Measurements from ENCODE around the gene PEMT. TPM values are rescaled to one million over a fixed set of nuclear protein-coding genes. Genes with fewer than 3 reads are reported as not detected.

PEMT gene
- total RNA-seq, 1 experiment from 2014 or later = 53.1 TPM

DNA sequence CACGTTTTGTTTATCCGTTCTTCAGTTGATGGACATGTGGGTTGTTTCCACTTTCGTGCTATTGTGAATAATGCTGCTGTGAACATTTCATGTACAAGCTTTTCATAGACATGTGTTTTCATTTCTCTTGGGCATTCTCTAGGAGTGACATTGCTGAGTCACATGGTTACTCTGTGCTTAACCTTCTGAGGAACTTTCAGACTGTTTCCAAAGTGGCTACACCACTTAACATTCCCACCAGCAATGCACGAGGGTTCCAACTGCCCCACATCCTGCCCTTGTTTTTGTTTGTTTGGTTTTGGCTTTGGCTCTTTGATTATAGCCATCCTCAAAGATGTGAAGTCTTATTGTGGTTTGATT, 14.2 kb upstream of the PEMT start:
- TF ChIP-seq CREM (CRISPR knock-in tag; IDR thresholded peaks at IDR 0.05) (no peak), IRF2 (CRISPR knock-in tag; IDR thresholded peaks at IDR 0.05; ENCODE audit: borderline replicate concordance, low read depth) (no peak), TEAD1 (CRISPR knock-in tag; IDR thresholded peaks at IDR 0.05) (no peak), ELF4 (CRISPR knock-in tag; IDR thresholded peaks at IDR 0.05; ENCODE audit: low read depth) (no peak), ZNF416 (CRISPR knock-in tag; IDR thresholded peaks at IDR 0.05) (no peak), CREB1 (CRISPR knock-in tag; IDR thresholded peaks at IDR 0.05) (no peak), TP53 (CRISPR knock-in tag; IDR thresholded peaks at IDR 0.05) (no peak)
- TF ChIP-seq, protein P1, sequence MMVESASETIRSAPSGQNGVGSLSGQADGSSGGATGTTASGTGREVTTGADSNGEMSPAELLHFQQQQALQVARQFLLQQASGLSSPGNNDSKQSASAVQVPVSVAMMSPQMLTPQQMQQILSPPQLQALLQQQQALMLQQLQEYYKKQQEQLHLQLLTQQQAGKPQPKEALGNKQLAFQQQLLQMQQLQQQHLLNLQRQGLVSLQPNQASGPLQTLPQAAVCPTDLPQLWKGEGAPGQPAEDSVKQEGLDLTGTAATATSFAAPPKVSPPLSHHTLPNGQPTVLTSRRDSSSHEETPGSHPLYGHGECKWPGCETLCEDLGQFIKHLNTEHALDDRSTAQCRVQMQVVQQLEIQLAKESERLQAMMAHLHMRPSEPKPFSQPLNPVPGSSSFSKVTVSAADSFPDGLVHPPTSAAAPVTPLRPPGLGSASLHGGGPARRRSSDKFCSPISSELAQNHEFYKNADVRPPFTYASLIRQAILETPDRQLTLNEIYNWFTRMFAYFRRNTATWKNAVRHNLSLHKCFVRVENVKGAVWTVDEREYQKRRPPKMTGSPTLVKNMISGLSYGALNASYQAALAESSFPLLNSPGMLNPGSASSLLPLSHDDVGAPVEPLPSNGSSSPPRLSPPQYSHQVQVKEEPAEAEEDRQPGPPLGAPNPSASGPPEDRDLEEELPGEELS (CRISPR knock-in tag; IDR thresholded peaks at IDR 0.05) = no peak
- TF ChIP-seq, protein P2, sequence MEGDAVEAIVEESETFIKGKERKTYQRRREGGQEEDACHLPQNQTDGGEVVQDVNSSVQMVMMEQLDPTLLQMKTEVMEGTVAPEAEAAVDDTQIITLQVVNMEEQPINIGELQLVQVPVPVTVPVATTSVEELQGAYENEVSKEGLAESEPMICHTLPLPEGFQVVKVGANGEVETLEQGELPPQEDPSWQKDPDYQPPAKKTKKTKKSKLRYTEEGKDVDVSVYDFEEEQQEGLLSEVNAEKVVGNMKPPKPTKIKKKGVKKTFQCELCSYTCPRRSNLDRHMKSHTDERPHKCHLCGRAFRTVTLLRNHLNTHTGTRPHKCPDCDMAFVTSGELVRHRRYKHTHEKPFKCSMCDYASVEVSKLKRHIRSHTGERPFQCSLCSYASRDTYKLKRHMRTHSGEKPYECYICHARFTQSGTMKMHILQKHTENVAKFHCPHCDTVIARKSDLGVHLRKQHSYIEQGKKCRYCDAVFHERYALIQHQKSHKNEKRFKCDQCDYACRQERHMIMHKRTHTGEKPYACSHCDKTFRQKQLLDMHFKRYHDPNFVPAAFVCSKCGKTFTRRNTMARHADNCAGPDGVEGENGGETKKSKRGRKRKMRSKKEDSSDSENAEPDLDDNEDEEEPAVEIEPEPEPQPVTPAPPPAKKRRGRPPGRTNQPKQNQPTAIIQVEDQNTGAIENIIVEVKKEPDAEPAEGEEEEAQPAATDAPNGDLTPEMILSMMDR (IDR thresholded peaks at IDR 0.05) = no peak
- TF ChIP-seq, protein P3, sequence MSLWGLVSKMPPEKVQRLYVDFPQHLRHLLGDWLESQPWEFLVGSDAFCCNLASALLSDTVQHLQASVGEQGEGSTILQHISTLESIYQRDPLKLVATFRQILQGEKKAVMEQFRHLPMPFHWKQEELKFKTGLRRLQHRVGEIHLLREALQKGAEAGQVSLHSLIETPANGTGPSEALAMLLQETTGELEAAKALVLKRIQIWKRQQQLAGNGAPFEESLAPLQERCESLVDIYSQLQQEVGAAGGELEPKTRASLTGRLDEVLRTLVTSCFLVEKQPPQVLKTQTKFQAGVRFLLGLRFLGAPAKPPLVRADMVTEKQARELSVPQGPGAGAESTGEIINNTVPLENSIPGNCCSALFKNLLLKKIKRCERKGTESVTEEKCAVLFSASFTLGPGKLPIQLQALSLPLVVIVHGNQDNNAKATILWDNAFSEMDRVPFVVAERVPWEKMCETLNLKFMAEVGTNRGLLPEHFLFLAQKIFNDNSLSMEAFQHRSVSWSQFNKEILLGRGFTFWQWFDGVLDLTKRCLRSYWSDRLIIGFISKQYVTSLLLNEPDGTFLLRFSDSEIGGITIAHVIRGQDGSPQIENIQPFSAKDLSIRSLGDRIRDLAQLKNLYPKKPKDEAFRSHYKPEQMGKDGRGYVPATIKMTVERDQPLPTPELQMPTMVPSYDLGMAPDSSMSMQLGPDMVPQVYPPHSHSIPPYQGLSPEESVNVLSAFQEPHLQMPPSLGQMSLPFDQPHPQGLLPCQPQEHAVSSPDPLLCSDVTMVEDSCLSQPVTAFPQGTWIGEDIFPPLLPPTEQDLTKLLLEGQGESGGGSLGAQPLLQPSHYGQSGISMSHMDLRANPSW (CRISPR knock-in tag; conservative IDR thresholded peaks at IDR 0.05; ENCODE audit: low read depth) = no peak
- TF ChIP-seq, protein P4, sequence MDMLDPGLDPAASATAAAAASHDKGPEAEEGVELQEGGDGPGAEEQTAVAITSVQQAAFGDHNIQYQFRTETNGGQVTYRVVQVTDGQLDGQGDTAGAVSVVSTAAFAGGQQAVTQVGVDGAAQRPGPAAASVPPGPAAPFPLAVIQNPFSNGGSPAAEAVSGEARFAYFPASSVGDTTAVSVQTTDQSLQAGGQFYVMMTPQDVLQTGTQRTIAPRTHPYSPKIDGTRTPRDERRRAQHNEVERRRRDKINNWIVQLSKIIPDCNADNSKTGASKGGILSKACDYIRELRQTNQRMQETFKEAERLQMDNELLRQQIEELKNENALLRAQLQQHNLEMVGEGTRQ (CRISPR knock-in tag; IDR thresholded peaks at IDR 0.05) = no peak
- TF ChIP-seq, protein P5, sequence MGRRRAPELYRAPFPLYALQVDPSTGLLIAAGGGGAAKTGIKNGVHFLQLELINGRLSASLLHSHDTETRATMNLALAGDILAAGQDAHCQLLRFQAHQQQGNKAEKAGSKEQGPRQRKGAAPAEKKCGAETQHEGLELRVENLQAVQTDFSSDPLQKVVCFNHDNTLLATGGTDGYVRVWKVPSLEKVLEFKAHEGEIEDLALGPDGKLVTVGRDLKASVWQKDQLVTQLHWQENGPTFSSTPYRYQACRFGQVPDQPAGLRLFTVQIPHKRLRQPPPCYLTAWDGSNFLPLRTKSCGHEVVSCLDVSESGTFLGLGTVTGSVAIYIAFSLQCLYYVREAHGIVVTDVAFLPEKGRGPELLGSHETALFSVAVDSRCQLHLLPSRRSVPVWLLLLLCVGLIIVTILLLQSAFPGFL (CRISPR knock-in tag; IDR thresholded peaks at IDR 0.05; ENCODE audit: borderline replicate concordance) = no peak

DNA sequence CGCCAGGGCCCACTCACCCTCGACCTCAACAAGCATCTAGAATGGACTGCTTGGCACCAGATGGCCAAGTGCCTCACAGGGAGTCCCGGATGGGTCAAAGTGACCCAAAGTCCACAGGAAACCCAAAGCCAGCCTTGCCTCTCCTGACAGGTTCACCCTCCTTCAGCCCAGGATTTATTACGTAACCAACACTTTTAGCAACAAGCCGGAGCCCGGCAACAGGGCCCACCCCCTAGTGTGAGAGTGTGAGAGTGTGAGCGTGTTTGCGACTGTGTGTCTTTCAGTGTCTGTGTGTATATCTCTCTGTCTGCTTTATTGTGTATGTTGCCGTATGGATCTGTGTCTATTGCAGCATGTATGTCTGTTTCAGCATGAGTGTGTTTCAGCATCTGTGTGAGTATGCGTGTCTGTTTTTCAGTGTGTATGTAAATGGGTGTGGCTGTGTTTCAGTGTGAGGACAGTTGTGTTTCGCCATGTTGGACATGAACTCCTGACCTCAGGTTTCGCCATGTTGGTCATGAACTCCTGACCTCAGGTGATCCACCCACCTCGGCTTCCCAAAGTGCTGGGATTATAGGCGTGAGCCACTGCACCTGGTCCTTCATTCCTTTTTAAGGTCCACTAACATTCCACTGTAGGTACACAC, 13.7 kb upstream of the PEMT start:
- H3K4me3 Mint-ChIP-seq = no peak overlapping the region
- CTCF ChIA-PET = interaction anchor here (2.1 kb wide), 1 partner anchor 8 kb away, joined by 10 read pairs; no protein-coding TSS in a partner anchor
- H3K9me3 Mint-ChIP-seq = peaks cover 8% of the 10 kb centered on the region
- 0 out of 2 replicates have a peak, but pooled peaks cover 4% of the 10 kb centered on the region for H3K36me3 Mint-ChIP-seq
- ATAC-seq (no peak), DNase-seq (ENCODE audit: low spot score) (no peak)
- no peak overlapping the region for H3K27ac Mint-ChIP-seq
- peaks cover 5% of the 10 kb centered on the region for H3K4me1 Mint-ChIP-seq
- H3K27me3 Mint-ChIP-seq (ENCODE audit: low read depth) = peaks cover 2% of the 10 kb centered on the region; the same call in 1 of the 2 replicates
- POLR2A ChIA-PET = no interaction called here
- TF ChIP-seq ETV6 (CRISPR knock-in tag; IDR thresholded peaks at IDR 0.05) (no peak), GABPB1 (CRISPR knock-in tag; IDR thresholded peaks at IDR 0.05) (no peak), ZNF121 (CRISPR knock-in tag; IDR thresholded peaks at IDR 0.05) (no peak), MXD4 (CRISPR knock-in tag; IDR thresholded peaks at IDR 0.05; ENCODE audit: borderline replicate concordance) (no peak), CREM (CRISPR knock-in tag; IDR thresholded peaks at IDR 0.05) (no peak), ZBTB21 (CRISPR knock-in tag; IDR thresholded peaks at IDR 0.05; ENCODE audit: borderline replicate concordance) (no peak), SP1 (CRISPR knock-in tag; conservative IDR thresholded peaks at IDR 0.05) (no peak), OVOL2 (CRISPR knock-in tag; IDR thresholded peaks at IDR 0.05; ENCODE audit: borderline replicate concordance) (no peak), TP53 (CRISPR knock-in tag; IDR thresholded peaks at IDR 0.05) (no peak), TCF7 (CRISPR knock-in tag; IDR thresholded peaks at IDR 0.05; ENCODE audit: low read depth) (no peak)
- TF ChIP-seq, protein P6, sequence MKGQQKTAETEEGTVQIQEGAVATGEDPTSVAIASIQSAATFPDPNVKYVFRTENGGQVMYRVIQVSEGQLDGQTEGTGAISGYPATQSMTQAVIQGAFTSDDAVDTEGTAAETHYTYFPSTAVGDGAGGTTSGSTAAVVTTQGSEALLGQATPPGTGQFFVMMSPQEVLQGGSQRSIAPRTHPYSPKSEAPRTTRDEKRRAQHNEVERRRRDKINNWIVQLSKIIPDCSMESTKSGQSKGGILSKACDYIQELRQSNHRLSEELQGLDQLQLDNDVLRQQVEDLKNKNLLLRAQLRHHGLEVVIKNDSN (CRISPR knock-in tag; IDR thresholded peaks at IDR 0.05) = no peak
- TF ChIP-seq, protein P7, sequence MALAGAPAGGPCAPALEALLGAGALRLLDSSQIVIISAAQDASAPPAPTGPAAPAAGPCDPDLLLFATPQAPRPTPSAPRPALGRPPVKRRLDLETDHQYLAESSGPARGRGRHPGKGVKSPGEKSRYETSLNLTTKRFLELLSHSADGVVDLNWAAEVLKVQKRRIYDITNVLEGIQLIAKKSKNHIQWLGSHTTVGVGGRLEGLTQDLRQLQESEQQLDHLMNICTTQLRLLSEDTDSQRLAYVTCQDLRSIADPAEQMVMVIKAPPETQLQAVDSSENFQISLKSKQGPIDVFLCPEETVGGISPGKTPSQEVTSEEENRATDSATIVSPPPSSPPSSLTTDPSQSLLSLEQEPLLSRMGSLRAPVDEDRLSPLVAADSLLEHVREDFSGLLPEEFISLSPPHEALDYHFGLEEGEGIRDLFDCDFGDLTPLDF (CRISPR knock-in tag; IDR thresholded peaks at IDR 0.05) = no peak
- TF ChIP-seq, protein P8, sequence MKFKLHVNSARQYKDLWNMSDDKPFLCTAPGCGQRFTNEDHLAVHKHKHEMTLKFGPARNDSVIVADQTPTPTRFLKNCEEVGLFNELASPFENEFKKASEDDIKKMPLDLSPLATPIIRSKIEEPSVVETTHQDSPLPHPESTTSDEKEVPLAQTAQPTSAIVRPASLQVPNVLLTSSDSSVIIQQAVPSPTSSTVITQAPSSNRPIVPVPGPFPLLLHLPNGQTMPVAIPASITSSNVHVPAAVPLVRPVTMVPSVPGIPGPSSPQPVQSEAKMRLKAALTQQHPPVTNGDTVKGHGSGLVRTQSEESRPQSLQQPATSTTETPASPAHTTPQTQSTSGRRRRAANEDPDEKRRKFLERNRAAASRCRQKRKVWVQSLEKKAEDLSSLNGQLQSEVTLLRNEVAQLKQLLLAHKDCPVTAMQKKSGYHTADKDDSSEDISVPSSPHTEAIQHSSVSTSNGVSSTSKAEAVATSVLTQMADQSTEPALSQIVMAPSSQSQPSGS (CRISPR knock-in tag; IDR thresholded peaks at IDR 0.05; ENCODE audit: borderline replicate concordance, low read depth) = no peak

More for the DNA sequence above, 14.2 kb upstream of the PEMT start:
- Mint-ChIP-seq H3K27ac (no peak overlapping the region), H3K9me3 (peaks cover 8% of the 10 kb centered on the region), H3K4me1 (peaks cover 9% of the 10 kb centered on the region), H3K36me3 (0 out of 2 replicates have a peak, but pooled peaks cover 7% of the 10 kb centered on the region), H3K4me3 (no peak overlapping the region), H3K27me3 (ENCODE audit: low read depth) (peaks cover 2% of the 10 kb centered on the region; the same call in 1 of the 2 replicates)
- DNase-seq (ENCODE audit: low spot score) (no peak), ATAC-seq (no peak)
- CTCF ChIA-PET = no interaction called here
- POLR2A ChIA-PET = no interaction called here

All from WTC11 (cell line).